NCI-H82 treated with DMSO at 0.1 percent for 48 hours (cell line): ENCODE data around the gene MICAL3.
"Not testable (repeated sequence)": the region's sequence is repeated elsewhere in the genome, so short reads cannot be mapped to it uniquely, and the experiment has no call there.

Experiments
- DNase-seq: peaks from one replicate; lab custom pipeline; 2025; ENCODE audit not compliant: unreplicated experiment; lab: John Stamatoyannopoulos, UW

The MICAL3 gene

GRCh38 chr22:18034076-18034475 is 9.7 kb upstream of the MICAL3 start:
- no peak for DNase-seq

- no peak for DNase-seq
Observed at GRCh38 chr22:18033204-18033998, 9.0 kb upstream of the MICAL3 start.

GRCh38 chr22:18032455-18033101 is 8.2 kb upstream of the MICAL3 start:
- DNase-seq = no peak

- DNase-seq = no peak
Observed at GRCh38 chr22:18031695-18032454, 7.5 kb upstream of the MICAL3 start.

- no peak for DNase-seq
Observed at GRCh38 chr22:18029686-18030267, 5.4 kb upstream of the MICAL3 start.

- DNase-seq = no peak
Observed at GRCh38 chr22:18028817-18029527, 4.6 kb upstream of the MICAL3 start.

GRCh38 chr22:18025898-18026297 is 1.5 kb upstream of the MICAL3 start:
- DNase-seq = not testable (repeated sequence)

GRCh38 chr22:18024956-18025720 is 777 bp upstream of the MICAL3 start:
- DNase-seq = no peak

- DNase-seq = peak; percentile 1
Observed at GRCh38 chr22:18023509-18024275, 669 bp downstream of the MICAL3 start.

GRCh38 chr22:18022876-18023275 is 1.5 kb downstream of the MICAL3 start:
- no peak for DNase-seq

- no peak for DNase-seq
Observed at GRCh38 chr22:18021431-18021830, 2.9 kb downstream of the MICAL3 start.

GRCh38 chr22:18020743-18021142 is 3.6 kb downstream of the MICAL3 start:
- not testable (repeated sequence) for DNase-seq

- no peak for DNase-seq
Observed at GRCh38 chr22:18013947-18014346, 10.4 kb downstream of the MICAL3 start.

- no peak for DNase-seq
Observed at GRCh38 chr22:18013436-18013835, 10.9 kb downstream of the MICAL3 start.

- DNase-seq = no peak
Observed at GRCh38 chr22:18012531-18012930, 11.8 kb downstream of the MICAL3 start.

GRCh38 chr22:18010266-18010665 is 14.1 kb downstream of the MICAL3 start:
- no peak for DNase-seq

GRCh38 chr22:18008136-18008535 is 16.2 kb downstream of the MICAL3 start:
- DNase-seq = no peak

GRCh38 chr22:18005201-18005926 is 19.0 kb downstream of the MICAL3 start:
- DNase-seq = no peak

GRCh38 chr22:18001894-18002315 is 22.5 kb downstream of the MICAL3 start:
- DNase-seq = not testable (repeated sequence)
